Measurements from ENCODE around the gene PORCN.

The PORCN gene

DNA sequence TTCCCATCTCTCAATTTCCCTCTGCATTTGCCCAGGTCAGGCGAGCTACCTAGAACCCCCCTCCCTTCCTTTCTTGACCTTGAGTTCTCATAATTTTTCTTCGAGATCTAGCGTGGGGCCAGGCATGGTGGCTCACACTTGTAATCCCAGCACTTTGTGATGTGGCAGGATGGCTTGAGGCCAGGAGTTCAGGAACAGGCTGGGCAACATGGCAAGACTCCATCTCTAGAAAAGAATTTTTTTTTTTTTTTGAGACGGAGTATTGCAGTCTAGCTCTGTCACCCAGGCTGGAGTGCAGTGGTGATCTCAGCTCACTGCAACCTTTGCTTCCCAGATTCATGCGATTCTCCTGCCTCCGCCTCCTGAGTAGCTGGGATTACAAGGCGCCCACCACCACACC, 4.5 kb upstream of the PORCN start:
- no peak for DNase-seq (ENCODE audit: low read depth, low spot score)
- in situ Hi-C loops (cut with HindIII; ENCODE audit: low sequenced_read_pairs): no loop called here
- no peak overlapping the region for H3K4me3 ChIP-seq (ENCODE audit: low read depth, low read length)
- TF ChIP-seq, protein P1, sequence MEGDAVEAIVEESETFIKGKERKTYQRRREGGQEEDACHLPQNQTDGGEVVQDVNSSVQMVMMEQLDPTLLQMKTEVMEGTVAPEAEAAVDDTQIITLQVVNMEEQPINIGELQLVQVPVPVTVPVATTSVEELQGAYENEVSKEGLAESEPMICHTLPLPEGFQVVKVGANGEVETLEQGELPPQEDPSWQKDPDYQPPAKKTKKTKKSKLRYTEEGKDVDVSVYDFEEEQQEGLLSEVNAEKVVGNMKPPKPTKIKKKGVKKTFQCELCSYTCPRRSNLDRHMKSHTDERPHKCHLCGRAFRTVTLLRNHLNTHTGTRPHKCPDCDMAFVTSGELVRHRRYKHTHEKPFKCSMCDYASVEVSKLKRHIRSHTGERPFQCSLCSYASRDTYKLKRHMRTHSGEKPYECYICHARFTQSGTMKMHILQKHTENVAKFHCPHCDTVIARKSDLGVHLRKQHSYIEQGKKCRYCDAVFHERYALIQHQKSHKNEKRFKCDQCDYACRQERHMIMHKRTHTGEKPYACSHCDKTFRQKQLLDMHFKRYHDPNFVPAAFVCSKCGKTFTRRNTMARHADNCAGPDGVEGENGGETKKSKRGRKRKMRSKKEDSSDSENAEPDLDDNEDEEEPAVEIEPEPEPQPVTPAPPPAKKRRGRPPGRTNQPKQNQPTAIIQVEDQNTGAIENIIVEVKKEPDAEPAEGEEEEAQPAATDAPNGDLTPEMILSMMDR (IDR thresholded peaks at IDR 0.05; ENCODE audit: low read depth, low read length): no peak

DNA sequence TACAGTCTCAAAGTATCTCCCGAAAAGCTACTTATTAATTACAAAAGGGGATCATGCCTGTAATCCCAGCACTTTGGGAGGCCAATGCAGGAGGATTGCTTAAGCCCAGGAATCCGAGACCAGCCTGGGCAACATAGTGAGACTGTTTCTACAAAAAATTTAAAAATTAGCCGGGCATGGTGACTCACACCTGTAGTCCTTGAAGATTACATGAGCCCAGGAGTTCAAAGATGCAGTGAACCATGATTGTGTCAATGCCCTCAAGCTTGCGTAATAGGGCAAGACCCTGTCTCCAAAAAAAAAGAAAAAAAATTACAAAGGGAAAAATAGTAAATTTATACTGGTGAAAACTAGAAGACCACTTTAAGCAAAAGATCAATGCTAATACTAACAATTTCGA, 3.3 kb upstream of the PORCN start:
- no peak overlapping the region for H3K4me3 ChIP-seq (ENCODE audit: low read depth, low read length)
- in situ Hi-C loops (cut with HindIII; ENCODE audit: low sequenced_read_pairs): no loop called here
- TF ChIP-seq, protein P1 (IDR thresholded peaks at IDR 0.05; ENCODE audit: low read depth, low read length): no peak
- no peak for DNase-seq (ENCODE audit: low read depth, low spot score)

DNA sequence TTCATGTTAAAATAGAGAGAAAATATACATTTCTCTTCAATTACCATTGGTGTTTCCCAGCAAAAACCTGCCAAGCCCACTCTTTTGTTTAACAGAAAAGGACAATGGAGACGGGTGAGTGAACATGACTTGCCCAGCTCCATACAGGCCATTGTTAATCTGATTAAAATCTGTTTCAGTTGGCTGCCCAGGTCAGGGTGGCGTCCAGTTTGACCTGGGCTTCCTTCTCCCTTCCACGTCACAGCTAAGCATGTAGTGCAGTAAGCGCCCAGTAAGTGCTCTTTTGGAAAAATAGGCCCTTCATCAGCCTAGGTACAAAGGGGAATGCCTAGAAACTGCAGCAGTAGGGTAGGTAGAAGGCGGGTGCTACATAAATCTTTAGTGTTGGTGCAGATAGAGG, 1.5 kb upstream of the PORCN start:
- no peak for DNase-seq (ENCODE audit: low read depth, low spot score)
- no peak overlapping the region for H3K4me3 ChIP-seq (ENCODE audit: low read depth, low read length)
- in situ Hi-C loops (cut with HindIII; ENCODE audit: low sequenced_read_pairs): no loop called here
- TF ChIP-seq, protein P1 (IDR thresholded peaks at IDR 0.05; ENCODE audit: low read depth, low read length): no peak

DNA sequence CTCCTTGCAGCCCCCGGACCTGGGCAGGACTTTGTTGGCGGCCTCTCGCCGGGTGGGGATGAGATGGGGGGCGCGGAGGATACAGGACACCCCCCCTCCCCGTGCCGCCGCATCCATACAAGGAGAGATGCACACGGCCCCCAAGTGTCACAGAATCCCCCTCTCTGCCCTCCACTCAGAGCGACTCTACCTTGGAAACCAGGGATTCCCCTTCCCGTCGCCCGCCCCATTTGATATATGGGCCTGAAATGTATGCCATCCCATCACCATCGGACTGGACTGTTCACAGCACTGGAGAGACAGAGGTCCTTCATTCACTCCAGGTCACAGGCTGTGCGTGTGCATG, 426 bp downstream of the PORCN start:
- TF ChIP-seq, protein P1 (IDR thresholded peaks at IDR 0.05; ENCODE audit: low read depth, low read length): no peak
- peak overlapping the region; percentile 73 for H3K4me3 ChIP-seq (ENCODE audit: low read depth, low read length)
- no peak for DNase-seq (ENCODE audit: low read depth, low spot score)
- in situ Hi-C loops (cut with HindIII; ENCODE audit: low sequenced_read_pairs): no loop called here

DNA sequence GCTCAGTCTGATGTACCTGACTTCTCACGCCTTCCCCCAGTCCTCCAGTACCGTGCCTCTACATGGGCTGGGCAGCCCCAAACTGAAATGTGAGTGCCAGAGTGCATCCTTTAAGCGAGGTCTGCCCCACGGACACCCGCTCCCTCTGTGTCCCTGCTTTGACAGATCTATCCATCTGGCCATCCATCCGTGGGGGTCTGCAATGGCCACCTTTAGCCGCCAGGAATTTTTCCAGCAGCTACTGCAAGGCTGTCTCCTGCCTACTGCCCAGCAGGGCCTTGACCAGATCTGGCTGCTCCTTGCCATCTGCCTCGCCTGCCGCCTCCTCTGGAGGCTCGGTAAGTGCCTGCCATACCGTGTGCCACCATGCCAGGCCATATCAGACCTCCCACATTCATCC, 827 bp downstream of the PORCN start:
- DNase-seq (ENCODE audit: low read depth, low spot score): no peak
- TF ChIP-seq, protein P1 (IDR thresholded peaks at IDR 0.05; ENCODE audit: low read depth, low read length): no peak
- in situ Hi-C loops (cut with HindIII; ENCODE audit: low sequenced_read_pairs): no loop called here
- H3K4me3 ChIP-seq (ENCODE audit: low read depth, low read length): peak overlapping the region; percentile 73

DNA sequence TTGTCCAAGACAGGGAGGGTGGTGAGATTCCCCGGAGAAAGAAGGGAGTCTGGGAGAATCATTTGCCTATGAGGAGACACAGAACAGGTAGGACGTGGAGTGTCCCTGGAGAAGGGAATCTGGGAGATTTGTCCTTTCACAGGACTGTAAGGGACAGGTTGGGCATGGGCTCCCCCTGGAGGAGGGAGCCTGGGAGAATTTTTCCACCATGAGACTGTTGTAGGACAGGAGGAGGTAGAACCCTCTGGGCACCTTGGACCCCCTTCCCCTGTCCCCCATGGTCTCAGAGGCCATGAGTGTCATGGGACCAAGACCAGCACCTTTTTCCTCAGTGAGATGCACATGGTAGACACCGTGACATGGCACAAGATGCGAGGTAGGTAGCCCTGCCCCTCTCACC, 2.8 kb downstream of the PORCN start:
- TF ChIP-seq, protein P1 (IDR thresholded peaks at IDR 0.05; ENCODE audit: low read depth, low read length): peak; percentile 44
- H3K4me3 ChIP-seq (ENCODE audit: low read depth, low read length): no peak overlapping the region
- no peak for DNase-seq (ENCODE audit: low read depth, low spot score)
- in situ Hi-C loops (cut with HindIII; ENCODE audit: low sequenced_read_pairs): no loop called here

DNA sequence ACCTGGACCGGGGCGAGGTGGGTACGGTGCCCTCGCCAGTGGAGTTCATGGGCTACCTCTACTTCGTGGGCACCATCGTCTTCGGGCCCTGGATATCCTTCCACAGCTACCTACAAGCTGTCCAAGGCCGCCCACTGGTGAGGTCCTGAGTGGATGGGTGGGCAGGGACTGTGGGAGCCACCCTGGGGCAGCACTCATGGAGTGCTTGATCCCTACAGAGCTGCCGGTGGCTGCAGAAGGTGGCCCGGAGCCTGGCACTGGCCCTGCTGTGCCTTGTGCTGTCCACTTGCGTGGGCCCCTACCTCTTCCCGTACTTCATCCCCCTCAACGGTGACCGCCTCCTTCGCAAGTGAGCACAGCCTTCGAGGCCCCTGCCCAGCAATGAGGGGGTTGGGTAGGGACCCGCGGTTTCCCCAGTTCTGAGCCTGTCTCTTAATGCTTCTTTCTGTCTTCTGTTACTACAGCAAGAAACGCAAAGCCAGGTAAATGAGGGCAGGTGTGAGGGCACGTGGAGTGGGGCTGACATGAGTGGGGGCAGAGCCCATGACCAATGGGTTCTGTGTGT, 3.7 kb downstream of the PORCN start:
- no peak for DNase-seq (ENCODE audit: low read depth, low spot score)
- in situ Hi-C loops (cut with HindIII; ENCODE audit: low sequenced_read_pairs): no loop called here
- H3K4me3 ChIP-seq (ENCODE audit: low read depth, low read length): no peak overlapping the region
- TF ChIP-seq, protein P1 (IDR thresholded peaks at IDR 0.05; ENCODE audit: low read depth, low read length): no peak

Data from astrocyte of the spinal cord (primary cell).